ENCODE data around the gene AFAP1.

- TF ChIP-seq CTCF (IDR thresholded peaks at IDR 0.05) (no peak), POLR2AphosphoS5 (IDR thresholded peaks at IDR 0.05) (no peak), EP300 (IDR thresholded peaks at IDR 0.05) (no peak)
Measured at GRCh38 chr4:7760706-7761105, 179.0 kb downstream of the AFAP1 start.
